PC-3 (cell line): ENCODE results near the gene JMJD7. TPM values are rescaled to one million over a fixed set of nuclear protein-coding genes. Genes with fewer than 3 reads are reported as not detected.

Source experiments
- ATAC-seq: fragments of 200-7000 bp; cut with Tn5 transposase; 2 replicates; pipeline ENCODE4 v1.9.1; 2020; ENCODE audit warnings: mild to moderate bottlenecking, moderate library complexity
- BruUV-seq: library from RNA; stranded (reverse); fragments of 400-500 nt; replicated peaks from 2 replicates; lab custom pipeline; 2021; lab: Mats Ljungman, UMichigan
- CTCF ChIA-PET: fragments of 300-600 bp; sonication (Branson Sonifier 250); formaldehyde crosslinking; loops from one replicate; lab custom pipeline; 2022; ENCODE audit warnings: antibody characterized with exemption; lab: Charles Lee
- POLR2A ChIA-PET: fragments of 300-600 bp; sonication (Branson Sonifier 250); formaldehyde crosslinking; loops from one replicate; lab custom pipeline; 2022; ENCODE audit warnings: antibody characterized with exemption; ENCODE audit not compliant: unreplicated experiment; lab: Charles Lee
- DNase-seq: peaks from one replicate; pipeline ENCODE4 v3.0.0-alpha.2; 2015
- H2AFZ ChIP-seq: fragments of 300-600 bp; sonication (generic); 2 replicates; pipeline ENCODE4 v1.6.0; 2016; ENCODE audit warnings: antibody characterized with exemption, low read length
- H3F3A ChIP-seq: fragments of 300-600 bp; sonication (generic); one replicate; pipeline ENCODE4 v1.6.0; 2017; ENCODE audit warnings: antibody characterized with exemption, low read length, control low read depth, mild to moderate bottlenecking; ENCODE audit not compliant: unreplicated experiment
- H3K27ac ChIP-seq: fragments of 300-600 bp; sonication (generic); 2 replicates; pipeline ENCODE4 v1.5.1; 2016; ENCODE audit warnings: mild to moderate bottlenecking, low read length
- H3K27me3 ChIP-seq: fragments of 300-600 bp; sonication (generic); 2 replicates; pipeline ENCODE4 v1.6.1; 2016; ENCODE audit warnings: low read length, mixed read lengths
- H3K36me3 ChIP-seq: fragments of 300-600 bp; sonication (generic); 2 replicates; pipeline ENCODE4 v1.6.1; 2016; ENCODE audit warnings: low read depth, mixed run types, low read length, mixed read lengths
- H3K4me1 ChIP-seq: fragments of 300-600 bp; sonication (generic); 2 replicates; pipeline ENCODE4 v1.5.1; 2016; ENCODE audit warnings: low read length; ENCODE audit not compliant: insufficient read depth
- H3K4me2 ChIP-seq: fragments of 300-600 bp; sonication (generic); 2 replicates; pipeline ENCODE4 v1.6.0; 2016; ENCODE audit warnings: low read length
- H3K4me3 ChIP-seq: fragments of 300-600 bp; sonication (generic); 2 replicates; pipeline ENCODE4 v1.5.1; 2016; ENCODE audit warnings: mild to moderate bottlenecking, low read length, mixed read lengths
- H3K79me2 ChIP-seq: fragments of 300-600 bp; sonication (generic); 2 replicates; pipeline ENCODE4 v1.6.1; 2017; ENCODE audit warnings: low read length, mixed read lengths
- H3K9ac ChIP-seq: fragments of 300-600 bp; sonication (generic); 2 replicates; pipeline ENCODE4 v1.6.0; 2016; ENCODE audit warnings: mild to moderate bottlenecking, low read length
- H3K9me2 ChIP-seq: fragments of 300-600 bp; sonication (generic); replicated peaks from 2 replicates; pipeline ENCODE4 v1.6.1; 2016; ENCODE audit warnings: mixed run types, low read length, mixed read lengths
- H3K9me3 ChIP-seq: fragments of 300-600 bp; sonication (generic); 2 replicates; pipeline ENCODE4 v1.6.1; 2016; ENCODE audit warnings: low read length, mixed read lengths
- H4K20me1 ChIP-seq: fragments of 300-600 bp; sonication (generic); 2 replicates; pipeline ENCODE4 v1.6.1; 2016; ENCODE audit warnings: low read length, mixed read lengths
- EZH2 ChIP-seq: fragments of 300-600 bp; sonication (generic); IDR thresholded peaks from one replicate; pipeline ENCODE4 v1.6.1; 2017; ENCODE audit warnings: antibody characterized with exemption, mild to moderate bottlenecking, low read length; ENCODE audit not compliant: unreplicated experiment
- EZH2phosphoT487 ChIP-seq: fragments of 300-600 bp; sonication (generic); IDR thresholded peaks from 2 replicates; pipeline ENCODE4 v1.6.1; 2018; ENCODE audit warnings: mild to moderate bottlenecking, antibody characterized with exemption, low read length, borderline replicate concordance
- intact Hi-C: fragments of 100-400 bp; cut with micrococcal nuclease; formaldehyde crosslinking; loops from 2 replicates; pipeline ENCODE4 v1.9.0; 2023
- total RNA-seq: library from RNA; depleted of rRNA; stranded (reverse); fragments of >200 nt; gene quantifications from 2 replicates; pipeline ENCODE4 v1.2.3, GENCODE V29; 2014
- TF ChIP-seq, protein P1 (sequence below): fragments of 300-600 bp; sonication (generic); conservative IDR thresholded peaks from 2 replicates; pipeline ENCODE4 v1.5.1; 2017; ENCODE audit warnings: antibody characterized with exemption, low read depth, mild to moderate bottlenecking, low read length

JMJD7 gene
- total RNA-seq, 1 experiment from 2014 or later = 13.7 TPM

DNA sequence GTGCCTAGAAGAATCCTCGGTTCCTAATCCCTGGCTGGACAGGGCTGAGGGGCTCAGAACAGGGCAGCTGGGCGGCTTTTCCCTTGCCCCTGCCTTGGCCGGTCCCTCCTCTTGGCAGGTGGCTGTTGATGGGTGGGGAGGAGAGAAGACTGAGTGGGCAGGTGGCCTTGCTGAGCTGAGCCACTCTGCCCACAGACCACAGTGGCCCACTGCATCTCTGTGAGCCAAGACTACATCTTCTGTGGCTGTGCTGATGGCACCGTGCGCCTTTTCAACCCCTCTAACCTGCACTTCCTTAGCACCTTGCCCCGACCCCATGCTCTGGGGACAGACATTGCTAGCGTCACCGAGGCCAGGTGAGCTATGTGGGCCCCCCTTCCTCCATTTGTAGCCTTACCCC, 14.5 kb upstream of the JMJD7 start:
- Histone ChIP-seq H3K27me3 (no peaks in the 10 kb centered on the region), H3K9me3 (no peaks in the 10 kb centered on the region), H3K4me1 (peaks cover 12% of the 10 kb centered on the region), H2AFZ (no peak overlapping the region), H3K4me2 (no peak overlapping the region), H3K36me3 (peaks cover 29% of the 10 kb centered on the region), H3K9me2 (no peaks in the 10 kb centered on the region), H3F3A (no peaks in the 10 kb centered on the region), H3K79me2 (no peaks in the 10 kb centered on the region), H3K9ac (no peak overlapping the region), H3K27ac (no peak overlapping the region), H3K4me3 (no peak overlapping the region), H4K20me1 (no peaks in the 10 kb centered on the region)
- ATAC-seq (no peak), DNase-seq (no peak)
- ChIA-PET CTCF (interaction anchor here (2.0 kb wide), 1 partner anchor 39 kb away, joined by 5 read pairs; the partner anchor contains the start of gene MAPKBP1), POLR2A (no interaction called here)
- no peak for TF ChIP-seq EZH2
- TF ChIP-seq, protein P1, sequence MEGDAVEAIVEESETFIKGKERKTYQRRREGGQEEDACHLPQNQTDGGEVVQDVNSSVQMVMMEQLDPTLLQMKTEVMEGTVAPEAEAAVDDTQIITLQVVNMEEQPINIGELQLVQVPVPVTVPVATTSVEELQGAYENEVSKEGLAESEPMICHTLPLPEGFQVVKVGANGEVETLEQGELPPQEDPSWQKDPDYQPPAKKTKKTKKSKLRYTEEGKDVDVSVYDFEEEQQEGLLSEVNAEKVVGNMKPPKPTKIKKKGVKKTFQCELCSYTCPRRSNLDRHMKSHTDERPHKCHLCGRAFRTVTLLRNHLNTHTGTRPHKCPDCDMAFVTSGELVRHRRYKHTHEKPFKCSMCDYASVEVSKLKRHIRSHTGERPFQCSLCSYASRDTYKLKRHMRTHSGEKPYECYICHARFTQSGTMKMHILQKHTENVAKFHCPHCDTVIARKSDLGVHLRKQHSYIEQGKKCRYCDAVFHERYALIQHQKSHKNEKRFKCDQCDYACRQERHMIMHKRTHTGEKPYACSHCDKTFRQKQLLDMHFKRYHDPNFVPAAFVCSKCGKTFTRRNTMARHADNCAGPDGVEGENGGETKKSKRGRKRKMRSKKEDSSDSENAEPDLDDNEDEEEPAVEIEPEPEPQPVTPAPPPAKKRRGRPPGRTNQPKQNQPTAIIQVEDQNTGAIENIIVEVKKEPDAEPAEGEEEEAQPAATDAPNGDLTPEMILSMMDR = no peak
- TF ChIP-seq EZH2phosphoT487 = no peak
- no TSS peak for BruUV-seq
- intact Hi-C loops = loop anchor here (5.0 kb wide), 1 partner anchor 211 kb away; no protein-coding TSS in a partner anchor

DNA sequence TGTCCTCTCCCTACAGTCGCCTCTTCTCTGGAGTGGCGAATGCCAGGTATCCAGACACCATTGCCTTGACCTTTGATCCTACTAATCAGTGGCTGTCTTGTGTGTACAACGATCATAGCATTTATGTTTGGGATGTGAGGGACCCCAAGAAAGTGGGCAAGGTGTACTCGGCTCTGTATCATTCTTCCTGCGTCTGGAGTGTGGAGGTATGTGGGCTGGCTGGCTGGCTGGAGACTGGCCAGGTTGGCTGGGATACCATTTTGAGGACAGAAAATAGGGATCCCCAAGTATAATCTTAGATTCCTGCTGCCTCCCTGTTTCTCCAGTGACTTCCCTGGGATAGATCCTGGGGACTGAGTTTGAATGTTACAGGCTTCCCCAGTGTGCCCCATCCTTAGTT, 13.4 kb upstream of the JMJD7 start:
- CTCF ChIA-PET = interaction anchor here (2.0 kb wide), 1 partner anchor 40 kb away, joined by 5 read pairs; the partner anchor contains the start of gene MAPKBP1
- Histone ChIP-seq H3K4me1 (peaks cover 3% of the 10 kb centered on the region), H3K4me2 (no peak overlapping the region), H3F3A (no peaks in the 10 kb centered on the region), H3K79me2 (no peaks in the 10 kb centered on the region), H3K9me3 (no peaks in the 10 kb centered on the region), H3K4me3 (no peak overlapping the region), H3K27me3 (no peaks in the 10 kb centered on the region), H3K9ac (no peak overlapping the region), H3K9me2 (no peaks in the 10 kb centered on the region), H3K27ac (no peak overlapping the region), H2AFZ (no peak overlapping the region), H3K36me3 (peaks cover 36% of the 10 kb centered on the region), H4K20me1 (no peaks in the 10 kb centered on the region)
- ATAC-seq (no peak), DNase-seq (no peak)
- intact Hi-C loops = loop anchor here (5.0 kb wide), 1 partner anchor 212 kb away; no protein-coding TSS in a partner anchor
- no peak for TF ChIP-seq EZH2
- TF ChIP-seq, protein P1 = no peak
- no peak for TF ChIP-seq EZH2phosphoT487
- no TSS peak for BruUV-seq
- POLR2A ChIA-PET = no interaction called here

DNA sequence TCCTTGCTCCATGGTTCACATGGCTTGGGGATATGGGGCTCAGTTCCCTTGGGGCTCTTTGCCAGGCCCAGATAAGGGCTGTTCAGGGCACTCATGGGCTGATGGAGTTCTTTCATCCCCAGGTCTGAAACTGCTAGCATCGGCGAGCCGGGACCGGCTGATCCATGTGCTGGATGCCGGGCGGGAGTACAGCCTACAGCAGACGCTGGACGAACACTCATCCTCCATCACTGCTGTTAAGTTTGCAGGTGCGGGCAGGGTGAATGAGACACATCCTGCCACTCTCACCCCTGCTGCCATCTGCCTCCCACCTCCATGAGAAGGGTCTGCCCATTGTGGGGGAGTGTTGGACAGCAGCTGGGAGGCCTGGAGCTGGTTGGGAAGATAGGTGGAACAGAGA, 11.1 kb upstream of the JMJD7 start:
- H3K9me3 ChIP-seq = no peaks in the 10 kb centered on the region
- POLR2A ChIA-PET = no interaction called here
- H3K79me2 ChIP-seq = no peaks in the 10 kb centered on the region
- no peak overlapping the region for H3K27ac ChIP-seq
- no peak for DNase-seq
- no peaks in the 10 kb centered on the region for H3F3A ChIP-seq
- H3K36me3 ChIP-seq = peaks cover 41% of the 10 kb centered on the region
- H3K9ac ChIP-seq = no peak overlapping the region
- no peaks in the 10 kb centered on the region for H3K4me1 ChIP-seq
- no peak overlapping the region for H3K4me2 ChIP-seq
- no peak for ATAC-seq
- no peaks in the 10 kb centered on the region for H3K27me3 ChIP-seq
- CTCF ChIA-PET = no interaction called here
- no peak overlapping the region for H3K4me3 ChIP-seq
- no peaks in the 10 kb centered on the region for H4K20me1 ChIP-seq
- no peak overlapping the region for H2AFZ ChIP-seq
- TF ChIP-seq EZH2phosphoT487 = no peak
- no peak for TF ChIP-seq EZH2
- TF ChIP-seq, protein P1 = no peak
- BruUV-seq = no TSS peak
- intact Hi-C loops = no loop called here
- H3K9me2 ChIP-seq = no peaks in the 10 kb centered on the region
